Prostate gland (tissue), 2 donors: ENCODE data around the gene SLC2A8. TPM values are rescaled to one million over a fixed set of nuclear protein-coding genes. Genes with fewer than 3 reads are reported as not detected.

Source experiments
- DNase-seq: peaks from one replicate; pipeline ENCODE4 v3.0.0-alpha.2; 2019; ENCODE audit warnings: low spot score
- H3K27ac ChIP-seq, 2 donors: fragments of 200-600 bp; sonication (generic); 2 replicates each; pipeline ENCODE4 v1.5.1; 2017 to 2019
- H3K27me3 ChIP-seq: fragments of 200-600 bp; sonication (generic); replicated peaks from 2 replicates; pipeline ENCODE4 v1.5.1; 2019; ENCODE audit not compliant: insufficient read depth
- H3K36me3 ChIP-seq, 2 donors: fragments of 200-600 bp; sonication (generic); 1 replicate in 1 of 2; 2 replicates in 1 of 2; pipeline versions ENCODE4 v1.5.1 to v1.8.1; 2017 to 2019
- H3K4me1 ChIP-seq: fragments of 200-600 bp; sonication (generic); replicated peaks from 2 replicates; pipeline ENCODE4 v1.5.1; 2019
- H3K4me3 ChIP-seq, 2 donors: fragments of 200-600 bp; sonication (generic); 2 replicates each; pipeline ENCODE4 v1.5.1; 2017 to 2019
- H3K9me3 ChIP-seq: fragments of 200-600 bp; sonication (generic); 2 replicates; pipeline ENCODE4 v1.5.1; 2017
- CTCF ChIP-seq, 4 experiments: fragments of 200-600 bp in 2 of 4; fragments of 450-650 bp in 2 of 4; sonication (generic) in 2 of 4; IDR thresholded peaks; 1 replicate in 3 of 4; 2 replicates in 1 of 4; pipeline ENCODE4 v1.5.1; 2016 to 2019; ENCODE audit warnings: antibody characterized with exemption in 4 of 4, mild to moderate bottlenecking in 2 of 4, moderate library complexity in 2 of 4
- POLR2A ChIP-seq: fragments of 450-650 bp; IDR thresholded peaks from one replicate; pipeline ENCODE4 v1.6.1; 2016; ENCODE audit warnings: antibody characterized with exemption, mild to moderate bottlenecking
- POLR2AphosphoS5 ChIP-seq: sonication (generic); formaldehyde crosslinking; IDR thresholded peaks from one replicate; pipeline ENCODE4 v1.6.1; 2017; ENCODE audit warnings: antibody characterized with exemption
- WGBS: methylation state at CpG from one replicate; pipeline ENCODE4 v1.1.5; 2018; 5-methylcytosine and 5-hydroxymethylcytosine counted together
- intact Hi-C: fragments of 100-400 bp; cut with DNase I; formaldehyde crosslinking; loops from one replicate; pipeline ENCODE4 v1.14.2; 2022
- total RNA-seq, 2 donors: library from RNA; depleted of rRNA; stranded (reverse); fragments of >200 nt; gene quantifications; one replicate each; pipeline ENCODE4 v1.1.0, GENCODE V29; 2016

SLC2A8 gene
- total RNA-seq, 2 donors from 2014 or later = 29.3 to 69.3 TPM

- Histone ChIP-seq H3K4me1 (no peaks in the 10 kb centered on the region), H3K9me3 (no peaks in the 10 kb centered on the region), H3K27ac (no peak overlapping the region), H3K4me3 (no peak overlapping the region), H3K27me3 (no peaks in the 10 kb centered on the region), H3K36me3 (no peaks in the 10 kb centered on the region)
- DNase-seq = no peak
- 75% methylated on average over 4 of the region's 4 CpGs for WGBS
- no peak for TF ChIP-seq CTCF (IDR thresholded peaks at IDR 0.05)
- no peak for TF ChIP-seq POLR2AphosphoS5
- no peak for TF ChIP-seq POLR2A
- intact Hi-C loops = no loop called here
Observed at GRCh38 chr9:127389381-127390247, 7.4 kb upstream of the SLC2A8 start.

GRCh38 chr9:127390248-127390545, 6.8 kb upstream of the SLC2A8 start:
- H3K9me3 ChIP-seq = no peaks in the 10 kb centered on the region
- H3K4me3 ChIP-seq = no peak overlapping the region
- intact Hi-C loops = no loop called here
- no peaks in the 10 kb centered on the region for H3K27me3 ChIP-seq
- TF ChIP-seq POLR2AphosphoS5 = no peak
- TF ChIP-seq POLR2A = no peak
- no peak for TF ChIP-seq CTCF (IDR thresholded peaks at IDR 0.05)
- H3K27ac ChIP-seq = no peak overlapping the region
- no peak for DNase-seq
- no peaks in the 10 kb centered on the region for H3K4me1 ChIP-seq
- H3K36me3 ChIP-seq = no peaks in the 10 kb centered on the region
- 56% methylated on average over 2 of the region's 2 CpGs for WGBS

GRCh38 chr9:127390563-127390962, 6.4 kb upstream of the SLC2A8 start:
- no peaks in the 10 kb centered on the region for H3K4me1 ChIP-seq
- H3K27ac ChIP-seq = no peak overlapping the region
- H3K27me3 ChIP-seq = no peaks in the 10 kb centered on the region
- 75% methylated on average over 5 of the region's 5 CpGs for WGBS
- DNase-seq = no peak
- TF ChIP-seq CTCF (IDR thresholded peaks at IDR 0.05) (no peak), POLR2A (no peak), POLR2AphosphoS5 (no peak)
- no peak overlapping the region for H3K4me3 ChIP-seq
- no peaks in the 10 kb centered on the region for H3K36me3 ChIP-seq
- intact Hi-C loops = no loop called here
- H3K9me3 ChIP-seq = no peaks in the 10 kb centered on the region

- 81% methylated on average over 5 of the region's 5 CpGs for WGBS
- H3K27me3 ChIP-seq = no peaks in the 10 kb centered on the region
- H3K4me3 ChIP-seq = no peak overlapping the region
- DNase-seq = no peak
- intact Hi-C loops = no loop called here
- no peak for TF ChIP-seq POLR2AphosphoS5
- TF ChIP-seq POLR2A = no peak
- TF ChIP-seq CTCF (IDR thresholded peaks at IDR 0.05) = no peak
- H3K27ac ChIP-seq = no peak overlapping the region
- no peaks in the 10 kb centered on the region for H3K36me3 ChIP-seq
- H3K4me1 ChIP-seq = peaks cover 4% of the 10 kb centered on the region
- H3K9me3 ChIP-seq = no peaks in the 10 kb centered on the region
Observed at GRCh38 chr9:127392166-127392565, 4.8 kb upstream of the SLC2A8 start.

GRCh38 chr9:127392976-127393375, 4.0 kb upstream of the SLC2A8 start:
- intact Hi-C loops = no loop called here
- WGBS = 91% methylated on average over 5 of the region's 5 CpGs
- H3K36me3 ChIP-seq = no peaks in the 10 kb centered on the region
- peaks cover 4% of the 10 kb centered on the region for H3K4me1 ChIP-seq
- H3K27ac ChIP-seq = no peak overlapping the region
- no peaks in the 10 kb centered on the region for H3K9me3 ChIP-seq
- TF ChIP-seq POLR2AphosphoS5 = no peak
- no peak for TF ChIP-seq CTCF (IDR thresholded peaks at IDR 0.05)
- TF ChIP-seq POLR2A = no peak
- no peaks in the 10 kb centered on the region for H3K27me3 ChIP-seq
- no peak for DNase-seq
- H3K4me3 ChIP-seq = no peak overlapping the region
